Stimulated activated CD8-positive, alpha-beta memory T cell treated with anti-CD3 and anti-CD28 coated beads, Interleukin-7, amount 100 ng/mL, for 48 hours (primary cell): ENCODE results near the gene SHH.

ENCODE experiments used
- DNase-seq, 2 donors: peaks; one replicate each; pipeline ENCODE4 v3.0.0-alpha.2; 2020; ENCODE audit warnings: low read depth in 1 of 2; ENCODE audit errors: extremely low read depth in 1 of 2

The SHH gene

DNA sequence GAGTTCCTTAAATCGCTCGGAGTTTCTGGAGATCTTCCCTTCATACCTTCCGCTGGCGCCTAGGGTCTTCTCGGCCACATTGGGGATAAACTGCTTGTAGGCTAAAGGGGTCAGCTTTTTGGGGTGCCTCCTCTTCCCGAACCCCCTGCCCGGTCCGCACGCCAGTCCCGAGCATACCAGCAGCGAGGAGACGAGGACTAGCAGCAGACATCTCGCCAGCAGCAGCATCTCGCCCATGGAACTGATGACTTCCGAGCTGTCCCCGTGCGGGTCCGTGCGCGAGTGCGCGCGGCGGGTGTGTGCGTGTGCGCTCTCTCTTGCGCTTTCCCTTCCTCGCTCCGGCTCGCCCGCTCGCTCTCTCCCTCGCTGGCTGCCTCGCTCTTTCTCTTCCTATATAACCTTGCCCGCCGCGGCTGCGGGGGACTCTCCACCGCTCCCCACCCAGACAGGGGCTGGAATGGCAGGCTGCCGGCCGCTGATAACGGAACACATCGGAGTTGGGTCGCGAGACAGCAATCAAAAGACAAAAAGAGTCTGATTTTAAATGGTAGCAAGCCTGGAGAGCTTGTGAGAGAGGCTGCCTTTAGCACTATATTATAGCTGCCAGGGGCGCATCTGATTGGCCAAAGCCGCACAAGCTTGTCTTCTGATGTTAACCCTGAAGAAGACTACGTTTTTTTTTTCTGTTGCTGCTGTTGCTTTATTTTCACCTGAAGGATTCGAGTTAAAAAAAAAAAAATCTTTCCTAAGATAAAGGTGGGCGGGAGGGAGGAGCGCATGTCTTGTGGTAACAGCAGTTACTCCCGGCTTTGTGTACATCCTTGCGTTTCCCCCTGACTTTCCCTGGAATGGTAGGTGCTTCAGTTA is at the start of gene SHH:
Gene SHH (minus strand): TSS at position 569 of the 867 bp plus-strand sequence. CDS start 341 bp downstream, at position 228.
- no peak for DNase-seq

DNA sequence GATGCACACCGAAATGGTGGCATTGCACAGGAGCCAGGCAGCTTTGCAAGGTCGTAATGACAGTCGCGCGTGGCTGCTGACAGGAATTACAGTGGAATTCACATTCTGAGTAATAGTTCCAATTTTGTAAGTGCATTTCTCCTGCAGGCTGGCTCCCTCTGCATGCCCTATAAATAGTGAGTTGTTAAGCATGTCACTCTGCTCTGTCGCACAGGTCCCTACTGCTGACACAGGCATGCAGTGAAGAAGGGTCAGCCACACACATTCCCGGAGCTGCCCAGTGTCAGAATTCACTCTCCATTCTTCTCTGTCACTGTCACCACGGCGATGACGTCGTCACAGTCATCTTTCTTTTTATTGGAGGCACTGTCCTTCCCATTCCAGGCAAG is 49.2 kb upstream of the SHH start:
- no peak for DNase-seq

DNA sequence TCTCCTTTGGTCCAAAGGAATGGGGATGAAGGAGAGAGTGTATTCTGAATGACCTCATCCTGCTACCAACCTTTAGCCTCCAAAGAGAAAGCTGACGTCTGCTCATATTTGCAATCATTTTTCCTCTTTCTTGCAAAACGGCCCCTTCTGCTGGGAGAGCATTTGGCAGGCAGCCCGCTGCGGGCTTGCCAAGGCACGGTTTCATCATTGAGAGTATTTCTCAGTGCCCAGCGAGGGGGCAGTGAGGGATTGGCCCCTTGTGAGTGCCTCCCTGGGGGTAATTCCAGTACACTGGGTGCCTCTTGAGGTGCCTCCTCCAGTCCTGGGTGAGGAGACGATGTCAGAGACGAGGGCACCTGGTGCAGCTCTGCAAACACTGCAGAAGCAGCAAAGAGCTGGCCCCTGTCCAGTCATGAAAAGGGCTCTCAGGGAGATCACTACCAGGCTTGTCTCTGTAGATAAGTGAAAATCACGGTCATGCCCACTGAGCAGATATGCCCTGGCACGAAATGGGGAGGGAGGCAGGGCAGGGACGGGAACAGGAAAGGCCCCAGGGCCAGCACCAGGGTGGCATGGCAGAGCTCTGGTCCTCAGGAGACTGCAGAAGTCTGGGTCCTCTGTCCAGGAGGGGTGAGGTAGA is 48.7 kb upstream of the SHH start:
- DNase-seq, result no peak

DNA sequence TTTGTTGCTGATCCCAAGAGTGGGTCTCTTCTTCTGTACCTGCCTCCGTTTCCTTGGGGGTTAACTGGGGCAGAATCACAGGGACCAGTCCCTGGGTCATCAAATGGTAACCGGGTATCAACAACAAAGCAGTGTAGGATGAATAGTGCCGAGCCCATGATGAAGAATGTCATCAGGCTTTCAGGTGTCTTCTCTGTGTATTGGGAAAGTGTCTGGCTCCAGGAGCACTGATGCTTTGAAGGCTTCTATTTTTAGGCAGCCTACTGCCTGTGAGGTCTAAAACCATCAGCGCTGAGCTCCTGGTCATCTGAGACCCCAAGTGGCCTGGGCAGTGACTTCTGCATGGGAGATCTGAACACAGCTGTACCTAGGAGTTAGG is 48.2 kb upstream of the SHH start:
- DNase-seq, result no peak

DNA sequence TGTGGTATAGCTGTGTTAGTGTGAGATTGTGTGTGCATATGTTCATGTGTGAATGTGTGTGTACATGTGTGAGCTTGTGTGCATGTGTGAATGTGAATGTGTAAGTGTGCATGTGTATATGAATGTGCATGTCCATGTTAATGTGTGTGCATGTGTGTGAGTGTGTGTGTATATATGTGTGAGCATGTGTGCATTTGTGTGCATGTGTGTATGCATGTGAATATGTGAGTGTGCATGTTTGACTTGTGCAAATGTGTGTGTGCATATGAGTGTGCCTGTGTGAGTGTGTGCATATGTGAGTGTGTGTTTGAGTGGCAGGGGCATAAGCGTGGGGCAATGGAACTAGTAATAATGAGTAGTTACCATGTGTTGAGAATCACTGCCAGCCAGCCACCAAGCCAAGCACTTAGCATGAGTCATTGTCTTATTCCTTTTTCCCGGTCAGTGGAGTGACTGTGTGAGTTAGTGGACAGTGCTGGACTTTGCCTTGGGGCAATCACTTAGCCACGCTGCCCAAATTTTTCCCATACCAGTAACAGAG is 46.3 kb upstream of the SHH start:
- no peak for DNase-seq

DNA sequence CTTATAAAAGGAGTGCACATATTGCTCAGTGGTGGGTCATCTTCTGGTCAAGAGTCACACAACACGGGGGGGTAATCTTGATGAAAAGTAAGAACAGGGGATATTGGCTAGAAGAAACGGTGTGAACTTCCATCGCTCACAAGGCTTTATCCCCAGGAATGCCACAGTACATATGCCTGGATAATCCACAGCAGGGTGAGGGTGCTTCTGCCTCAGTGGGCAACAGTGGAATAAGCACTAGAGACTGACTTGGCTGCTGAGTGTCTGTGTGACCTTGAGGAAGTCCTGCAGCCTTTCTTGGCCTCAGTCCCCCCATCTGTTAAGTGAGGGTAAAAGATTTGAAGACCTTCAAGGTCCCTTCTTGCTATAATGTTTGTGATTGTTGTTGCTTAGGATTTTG is 44.9 kb upstream of the SHH start:
- no peak for DNase-seq

DNA sequence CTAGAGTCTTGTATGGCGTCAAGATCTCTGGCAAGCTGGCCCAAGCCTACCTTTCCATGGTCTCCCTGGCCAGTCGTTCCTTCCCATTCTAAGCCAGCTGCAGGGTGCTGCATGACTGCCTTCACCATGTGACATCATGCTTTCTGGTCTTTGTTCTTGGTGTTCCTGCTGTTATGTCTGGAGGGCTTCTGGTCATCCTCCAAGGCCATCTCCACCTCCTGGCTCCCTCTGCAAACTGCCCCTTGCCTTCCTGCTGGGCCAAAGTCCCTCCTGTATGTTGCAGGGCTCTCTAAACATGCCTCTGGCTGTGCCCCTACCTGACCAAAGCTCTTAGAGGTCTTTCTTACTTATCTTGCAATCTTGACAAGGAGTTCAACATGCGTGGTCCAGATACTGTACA is 44.4 kb upstream of the SHH start:
- DNase-seq, result no peak

DNA sequence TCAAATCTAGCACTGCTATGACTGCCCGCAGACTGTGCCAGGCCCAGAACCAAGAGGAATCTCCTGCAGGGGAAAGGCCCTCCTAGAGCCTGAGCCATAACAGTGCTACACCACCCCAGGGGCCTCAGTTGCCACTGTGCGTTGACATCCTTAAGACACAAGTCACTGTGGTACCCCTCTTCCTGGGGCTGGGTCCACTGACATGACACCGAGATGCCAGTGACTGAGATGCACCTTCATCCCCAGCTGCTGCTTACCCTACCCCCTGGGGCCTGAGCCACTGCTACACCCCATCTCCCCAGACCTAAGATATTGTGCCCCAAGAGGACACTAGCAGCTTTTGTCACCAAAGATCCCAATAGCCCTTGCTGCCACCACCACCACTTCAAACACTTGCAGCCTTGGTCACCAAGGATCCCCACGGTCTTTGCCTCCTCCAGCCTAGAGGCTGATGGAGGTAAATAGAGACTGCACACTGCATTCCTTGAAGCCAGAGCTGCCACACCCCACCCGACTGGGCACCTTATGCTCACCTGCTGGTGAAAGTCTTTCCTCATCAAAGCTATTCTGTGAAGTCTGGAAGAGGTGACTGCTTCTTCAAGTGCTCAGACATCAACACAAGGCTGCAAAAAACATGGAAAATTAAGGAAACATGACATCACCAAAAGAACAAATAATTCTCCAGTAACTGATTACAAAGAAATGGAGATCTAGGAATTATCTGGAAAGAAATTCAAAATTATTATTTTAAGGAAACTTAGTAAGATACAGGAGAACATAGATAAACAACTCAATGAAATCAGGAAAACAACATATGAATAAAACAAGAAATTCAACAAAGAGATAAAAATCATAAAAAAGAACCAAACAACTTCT is 40.4 kb upstream of the SHH start:
- no peak for DNase-seq

DNA sequence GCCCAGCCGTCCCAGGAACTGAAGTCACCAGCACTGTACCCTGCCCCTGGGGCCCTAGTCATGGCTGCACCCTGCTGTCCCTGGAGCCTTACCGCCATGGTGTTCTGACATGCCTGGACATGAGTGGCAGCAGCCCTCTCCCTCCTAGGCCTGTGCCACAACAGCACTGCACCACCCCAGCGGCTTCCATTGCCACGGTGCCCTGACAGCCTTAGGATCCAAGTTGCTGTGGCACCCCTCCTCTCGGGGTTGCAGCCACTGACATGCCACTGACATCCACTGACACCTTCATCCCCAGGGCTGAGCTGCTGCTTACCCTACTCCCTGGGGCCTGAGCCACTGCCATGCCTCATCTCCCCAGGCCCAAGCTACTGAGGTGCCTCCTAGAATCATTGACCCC is 39.6 kb upstream of the SHH start:
- DNase-seq, result no peak

DNA sequence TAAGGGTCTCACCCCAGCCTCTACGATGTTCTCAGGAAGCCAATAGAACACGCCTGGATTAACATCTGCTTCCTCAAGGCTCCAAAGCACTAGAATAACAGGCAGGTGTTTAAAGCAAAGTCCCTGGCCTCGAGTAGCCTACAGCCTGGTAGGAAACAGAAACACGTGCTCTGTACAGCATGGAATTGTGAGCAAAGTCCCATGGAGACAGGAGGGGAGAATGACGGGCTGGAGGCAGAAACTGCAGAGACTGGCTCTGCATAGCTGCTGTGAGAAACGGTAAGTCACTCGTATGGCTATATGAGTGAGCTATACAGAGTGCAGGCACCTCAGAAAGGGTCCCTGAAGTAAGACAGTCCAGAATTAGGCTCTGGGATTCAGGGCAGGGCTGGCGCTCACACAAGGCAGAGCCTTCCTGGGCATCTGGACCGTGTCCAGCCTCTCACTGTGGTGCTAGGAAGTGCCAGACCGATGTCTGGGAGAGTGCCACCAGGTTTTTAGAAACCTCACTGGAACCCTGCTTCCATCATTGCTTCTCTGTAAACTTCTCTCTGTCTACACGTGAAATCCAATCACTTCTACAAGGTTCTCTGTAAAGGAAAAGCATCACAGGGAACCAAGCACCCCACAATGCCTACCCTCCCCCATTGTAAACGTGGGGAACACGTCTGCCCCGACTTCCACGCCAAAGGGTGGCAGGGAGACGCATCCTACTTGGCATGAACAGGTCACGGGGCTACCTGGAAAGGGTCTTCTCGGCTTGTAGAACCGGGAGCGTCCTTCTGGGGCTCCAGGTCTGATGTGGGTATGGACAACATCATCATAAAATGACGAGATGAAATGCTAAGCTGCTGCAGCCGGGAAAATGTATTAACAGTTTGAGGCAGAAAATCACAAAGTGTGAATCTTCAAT is 38.8 kb upstream of the SHH start:
- DNase-seq, result no peak

DNA sequence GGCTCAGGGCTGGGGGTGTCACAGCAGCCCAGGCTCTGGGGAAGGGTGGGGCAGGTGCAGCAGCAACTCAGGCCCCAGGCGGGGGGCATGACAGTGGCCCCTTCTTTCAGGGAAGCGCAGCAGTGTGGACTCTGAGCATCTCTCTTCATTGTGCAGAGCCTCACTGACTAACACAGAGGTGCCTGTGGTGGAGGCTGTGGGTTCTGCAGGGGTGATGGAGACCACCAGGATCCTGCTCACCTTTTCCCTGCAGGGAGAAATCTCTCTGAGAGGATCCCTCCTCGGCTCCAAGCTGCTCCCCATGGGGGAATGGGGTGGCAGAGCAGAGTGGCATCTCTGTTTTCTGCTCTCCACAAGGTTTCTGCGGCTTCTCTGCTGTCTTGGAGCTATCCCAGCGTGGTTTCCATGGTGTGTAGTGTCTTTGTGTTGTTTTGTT is 37.8 kb upstream of the SHH start:
- DNase-seq, result no peak

DNA sequence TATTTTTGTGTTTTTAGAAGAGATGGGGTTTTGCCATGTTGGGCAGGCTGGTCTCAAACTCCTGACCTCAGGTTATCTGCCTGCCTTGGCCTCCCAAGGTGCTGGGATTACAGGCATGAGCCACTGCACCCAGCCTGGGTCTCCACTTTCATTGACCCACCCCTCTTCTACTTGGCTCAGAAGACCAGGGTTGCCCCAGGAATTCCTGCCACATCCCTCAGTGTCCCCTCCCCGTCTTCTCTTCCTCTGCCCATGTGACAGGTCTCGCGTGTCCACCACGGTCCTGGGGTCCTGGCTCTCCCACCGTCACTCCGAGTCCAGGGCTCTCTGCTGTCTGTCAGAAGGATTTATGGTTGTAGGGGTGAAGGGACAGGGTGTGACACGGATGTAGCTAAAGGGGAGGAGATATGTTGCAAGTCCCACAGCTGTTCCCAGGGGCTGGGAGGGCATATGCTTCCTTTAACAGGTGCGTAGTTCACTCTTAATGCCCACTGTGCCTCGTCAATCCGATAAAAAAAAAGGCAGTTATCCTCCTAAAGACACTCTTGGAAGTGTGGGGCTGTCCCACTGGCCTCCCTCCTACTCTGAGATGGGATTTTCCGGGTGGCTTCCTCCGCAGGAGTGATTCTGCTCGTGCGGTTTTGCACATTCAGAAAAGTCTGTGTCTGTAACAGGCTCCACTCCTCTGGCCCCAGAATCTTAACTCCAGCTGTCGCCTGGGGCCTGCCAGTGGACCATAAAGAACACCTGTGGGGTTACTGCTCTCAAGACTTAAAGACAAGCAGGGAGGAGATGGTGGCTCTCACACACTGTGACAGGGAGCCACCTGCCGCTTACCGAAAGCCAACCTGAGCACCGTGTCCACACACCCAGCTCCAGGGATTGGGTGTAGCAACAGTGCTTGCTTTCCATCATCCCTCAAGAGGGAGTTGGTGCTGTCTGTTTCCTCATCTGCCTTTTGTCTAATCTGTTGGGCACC is 36.7 kb upstream of the SHH start:
- DNase-seq, result no peak

DNA sequence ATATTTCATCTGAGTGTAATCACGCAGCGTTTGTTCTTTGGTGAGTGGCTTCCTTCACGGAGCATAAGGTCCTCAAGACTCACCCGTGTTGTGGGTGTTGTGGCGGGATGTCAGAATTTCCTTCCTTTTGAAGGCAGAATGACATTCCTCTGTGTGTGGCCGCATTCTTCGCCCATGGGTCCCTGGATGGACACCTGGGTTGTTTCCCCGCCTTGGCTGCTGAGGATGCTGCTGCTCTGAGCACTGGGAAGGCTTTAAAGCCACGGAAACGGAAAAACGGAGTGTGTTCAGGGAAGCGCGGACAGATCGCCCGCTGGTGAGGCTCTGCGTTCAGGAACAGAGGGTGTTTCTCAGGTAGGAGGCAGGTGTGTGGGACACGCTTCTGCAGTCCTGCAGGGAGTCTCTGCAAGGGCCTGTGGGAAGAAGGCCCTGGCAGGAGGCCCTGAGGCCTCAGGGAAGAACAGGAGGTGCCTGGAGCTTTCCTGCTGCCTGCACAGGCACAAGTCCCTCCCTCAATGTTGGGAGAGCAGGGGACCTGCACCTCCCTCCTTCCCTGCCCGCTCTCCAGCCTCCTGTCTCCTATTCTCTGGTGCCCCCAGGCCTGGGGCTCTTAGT is 35.7 kb upstream of the SHH start:
- no peak for DNase-seq

DNA sequence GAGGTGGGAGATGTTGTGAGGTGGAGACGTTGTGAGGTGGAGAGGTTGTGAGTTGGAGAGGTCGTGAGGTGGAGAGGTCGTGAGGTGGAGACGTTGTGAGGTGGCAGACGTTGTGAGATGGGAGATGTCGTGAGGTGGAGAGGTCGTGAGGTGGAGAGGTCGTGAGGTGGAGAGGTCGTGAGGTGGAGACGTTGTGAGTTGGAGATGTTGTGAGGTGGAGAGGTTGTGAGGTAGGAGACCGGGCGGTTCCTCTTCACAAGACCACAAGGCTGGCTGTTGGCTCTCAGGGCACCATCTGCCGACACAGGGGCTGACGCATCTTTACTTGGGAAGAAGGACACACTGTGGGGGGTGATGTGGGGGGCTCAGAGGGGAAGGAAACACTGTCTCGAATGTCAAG is 34.7 kb upstream of the SHH start:
- DNase-seq, result no peak

DNA sequence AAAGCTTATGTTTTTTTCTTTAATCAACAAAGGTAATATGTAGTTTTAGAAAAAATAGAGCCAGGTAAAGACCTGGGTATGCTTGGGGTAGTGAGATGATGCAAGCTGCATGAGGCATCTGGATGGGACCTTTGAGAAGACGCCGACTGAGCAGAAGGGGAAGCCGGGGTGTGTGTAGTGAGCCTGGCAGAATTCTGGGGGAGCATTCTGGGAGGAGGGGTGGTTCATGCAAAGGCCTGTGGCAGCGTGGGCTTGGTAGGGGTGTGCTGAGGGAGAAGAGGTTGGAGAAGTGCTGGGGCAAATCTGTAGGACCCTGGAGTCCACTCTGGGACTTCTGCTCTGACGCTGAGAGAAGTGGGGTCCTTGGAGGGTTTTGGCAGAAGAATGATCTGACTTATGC is 33.9 kb upstream of the SHH start:
- DNase-seq, result no peak

DNA sequence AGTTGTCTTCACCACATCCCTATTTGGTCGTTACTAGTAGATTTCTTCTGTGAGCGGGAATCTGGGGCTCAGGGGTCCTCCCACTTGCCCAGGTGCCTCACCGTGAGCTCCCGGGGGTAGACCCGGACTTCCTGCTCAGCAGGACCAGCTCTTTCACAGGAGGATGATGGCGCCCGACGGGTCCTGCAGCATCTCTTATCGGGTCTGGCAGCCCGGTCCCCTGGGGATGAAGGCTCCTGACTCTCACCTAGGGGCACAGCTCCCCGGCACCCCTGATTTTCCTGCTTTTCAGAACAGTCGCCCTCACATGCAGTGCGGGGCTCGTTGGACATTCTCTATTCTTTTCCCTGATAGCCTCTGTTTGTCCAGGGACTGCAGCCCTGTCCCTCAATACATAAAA is 33.0 kb upstream of the SHH start:
- DNase-seq, result no peak

DNA sequence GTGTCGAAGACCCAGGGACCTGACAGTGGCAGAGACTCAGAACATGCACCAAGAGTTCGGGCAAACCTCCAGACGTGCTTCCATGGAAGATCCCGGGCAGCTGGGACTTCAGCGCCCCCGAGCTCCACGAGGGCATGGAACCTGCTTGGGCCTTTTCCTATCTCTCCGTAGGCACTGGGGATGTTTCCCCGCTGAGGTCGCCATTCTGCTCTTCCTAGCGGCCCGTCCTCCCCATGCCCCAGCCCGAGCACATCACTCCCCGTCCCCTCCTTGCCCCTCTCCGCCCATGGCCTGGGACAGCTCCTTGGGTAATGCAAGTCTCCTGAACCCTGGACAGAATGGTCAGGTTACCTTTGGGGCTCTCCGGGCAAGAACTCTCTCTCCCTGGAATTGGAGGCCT is 32.3 kb upstream of the SHH start:
- DNase-seq, result no peak

DNA sequence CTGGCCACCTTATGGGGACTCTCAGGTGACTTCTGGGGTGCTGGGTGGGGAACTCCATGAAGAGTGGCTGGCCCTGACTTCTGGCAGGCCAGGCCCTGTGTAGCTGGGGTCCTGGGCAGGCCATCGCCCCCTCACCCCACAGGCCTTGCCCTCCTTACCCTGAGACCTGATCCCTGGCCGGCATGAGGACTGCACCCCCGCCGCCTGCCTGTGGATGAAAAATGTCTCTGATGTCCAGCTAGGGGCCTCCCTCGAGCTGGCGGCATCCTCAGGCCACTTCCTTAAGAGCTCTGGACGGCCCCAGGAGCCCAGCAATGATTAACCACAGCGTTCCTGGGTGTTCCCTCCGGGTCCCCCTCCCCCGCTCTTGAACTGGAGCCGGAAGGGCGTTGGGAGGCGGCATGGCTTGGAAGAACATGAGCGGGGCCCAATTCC is 31.8 kb upstream of the SHH start:
- no peak for DNase-seq
